Transverse colon (tissue), 4 donors: ENCODE data around the gene FUT3.

Experiments
- EP300 ChIP-seq: sonication (generic); formaldehyde crosslinking; IDR thresholded peaks from one replicate; pipeline ENCODE4 v1.6.1; 2017; ENCODE audit warnings: antibody characterized with exemption, low read depth
- POLR2A ChIP-seq: fragments of 450-650 bp; IDR thresholded peaks from one replicate; pipeline ENCODE4 v1.6.1; 2016; ENCODE audit warnings: antibody characterized with exemption, mild to moderate bottlenecking, moderate library complexity
- POLR2AphosphoS5 ChIP-seq, 3 donors: sonication (generic); formaldehyde crosslinking; IDR thresholded peaks; one replicate each; pipeline ENCODE4 v1.6.1; 2016; ENCODE audit warnings: antibody characterized with exemption in 3 of 3
- TF ChIP-seq, protein P1 (sequence below), 5 experiments: fragments of 200-600 bp in 3 of 5; fragments of 450-650 bp in 2 of 5; sonication (generic) in 3 of 5; IDR thresholded peaks; 1 replicate in 2 of 5; 2 replicates in 3 of 5; pipeline ENCODE4 v1.5.1; 2016 to 2017; ENCODE audit warnings: antibody characterized with exemption in 5 of 5, inconsistent platforms in 3 of 5, mild to moderate bottlenecking in 2 of 5, moderate library complexity in 1 of 5

GRCh38 chr19:5895890-5896289, 44.6 kb upstream of the FUT3 start:
- TF ChIP-seq, protein P1, sequence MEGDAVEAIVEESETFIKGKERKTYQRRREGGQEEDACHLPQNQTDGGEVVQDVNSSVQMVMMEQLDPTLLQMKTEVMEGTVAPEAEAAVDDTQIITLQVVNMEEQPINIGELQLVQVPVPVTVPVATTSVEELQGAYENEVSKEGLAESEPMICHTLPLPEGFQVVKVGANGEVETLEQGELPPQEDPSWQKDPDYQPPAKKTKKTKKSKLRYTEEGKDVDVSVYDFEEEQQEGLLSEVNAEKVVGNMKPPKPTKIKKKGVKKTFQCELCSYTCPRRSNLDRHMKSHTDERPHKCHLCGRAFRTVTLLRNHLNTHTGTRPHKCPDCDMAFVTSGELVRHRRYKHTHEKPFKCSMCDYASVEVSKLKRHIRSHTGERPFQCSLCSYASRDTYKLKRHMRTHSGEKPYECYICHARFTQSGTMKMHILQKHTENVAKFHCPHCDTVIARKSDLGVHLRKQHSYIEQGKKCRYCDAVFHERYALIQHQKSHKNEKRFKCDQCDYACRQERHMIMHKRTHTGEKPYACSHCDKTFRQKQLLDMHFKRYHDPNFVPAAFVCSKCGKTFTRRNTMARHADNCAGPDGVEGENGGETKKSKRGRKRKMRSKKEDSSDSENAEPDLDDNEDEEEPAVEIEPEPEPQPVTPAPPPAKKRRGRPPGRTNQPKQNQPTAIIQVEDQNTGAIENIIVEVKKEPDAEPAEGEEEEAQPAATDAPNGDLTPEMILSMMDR (IDR thresholded peaks at IDR 0.05) = no peak
- TF ChIP-seq POLR2AphosphoS5 (IDR thresholded peaks at IDR 0.05) (no peak), EP300 (no peak), POLR2A (no peak)
